Measurements from ENCODE around the gene KRT74. TPM values are rescaled to one million over a fixed set of nuclear protein-coding genes. Genes with fewer than 3 reads are reported as not detected.

The KRT74 gene
- total and polyA plus RNA-seq, 2 of the 8 experiments (the other 6 are each of a cell fraction or from before 2014, with no cell fraction given) = not detected

- TF ChIP-seq CTCF (IDR thresholded peaks at IDR 0.05; ENCODE audit: control extremely low read depth in 1 of 3, insufficient read depth in 1 of 3, low read depth in 1 of 3, low read length in 3 of 3) (no peak), CTBP2 (IDR thresholded peaks at IDR 0.05; ENCODE audit: borderline replicate concordance, insufficient read depth, insufficient read length, low read length) (no peak), EZH2 (IDR thresholded peaks at IDR 0.05; ENCODE audit: low read depth, low read length, severe bottlenecking) (no peak), EGR1 (IDR thresholded peaks at IDR 0.05; ENCODE audit: borderline replicate concordance, low read depth, low read length) (no peak), BCL11A (IDR thresholded peaks at IDR 0.05; ENCODE audit: low read depth in 2 of 2, low read length in 2 of 2) (no peak)
These were observed 48.6 kb downstream of the KRT74 start (continued) for GRCh38 chr12:52524898-52525591.
